ENCODE measurements around the gene GAK.

GAK gene

DNA sequence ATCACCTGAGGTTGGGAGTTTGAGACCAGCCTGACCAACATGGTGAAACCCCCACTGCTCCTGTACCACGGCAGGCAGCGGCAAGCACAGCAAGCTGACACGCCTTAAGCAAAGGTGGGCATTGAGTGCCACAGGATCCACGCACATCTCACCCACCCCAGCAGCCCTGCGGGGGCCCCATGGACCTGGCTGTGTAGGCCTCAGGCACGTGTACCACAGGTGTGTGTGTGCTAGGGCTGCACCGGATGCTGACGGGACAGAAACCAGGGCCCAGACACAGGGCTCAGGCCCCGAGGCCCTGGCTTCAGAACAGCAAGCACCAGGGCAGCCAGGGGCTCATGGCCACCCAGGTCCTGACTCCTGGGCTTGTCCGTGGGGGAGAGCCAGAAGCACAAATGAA, 46.8 kb downstream of the GAK start:
- no peak for DNase-seq

DNA sequence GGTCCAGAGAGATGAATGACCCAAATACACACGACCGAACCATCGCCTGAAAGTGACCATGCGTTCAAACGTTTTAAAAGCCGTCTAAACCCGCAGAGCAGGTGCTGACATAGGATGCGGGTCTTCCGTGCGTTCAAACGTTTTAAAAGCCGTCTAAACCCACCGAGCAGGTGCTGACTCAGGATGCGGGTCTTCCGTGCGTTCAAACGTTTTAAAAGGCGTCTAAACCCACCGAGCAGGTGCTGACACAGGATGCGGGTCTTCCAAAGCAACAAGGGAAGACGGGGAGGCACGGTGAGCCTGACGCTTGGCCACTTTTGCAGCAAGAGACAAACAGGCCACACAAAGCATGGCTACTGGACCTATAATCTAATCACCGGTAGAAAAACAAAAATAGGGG, 47.2 kb downstream of the GAK start:
- DNase-seq, result no peak

DNA sequence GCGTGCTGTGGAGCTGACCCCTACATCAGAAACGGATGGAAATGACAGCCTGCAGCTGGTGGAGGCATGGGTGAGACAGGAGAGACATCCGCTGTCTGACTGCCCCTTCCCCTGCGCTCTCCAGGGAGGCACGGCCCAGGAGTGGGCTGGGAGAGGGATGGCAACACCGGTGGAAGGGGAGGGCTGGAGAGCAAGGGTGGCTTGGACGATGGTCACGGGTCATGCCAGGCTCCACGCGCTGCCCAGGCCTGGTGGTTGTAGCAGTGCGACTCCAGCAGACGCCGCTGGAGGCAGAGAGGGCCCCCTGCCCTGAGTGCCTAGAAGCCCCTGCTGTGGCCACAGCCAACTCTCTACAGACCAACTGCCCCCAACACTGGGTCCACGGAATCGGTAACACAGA, 47.9 kb downstream of the GAK start:
- DNase-seq, result no peak

DNA sequence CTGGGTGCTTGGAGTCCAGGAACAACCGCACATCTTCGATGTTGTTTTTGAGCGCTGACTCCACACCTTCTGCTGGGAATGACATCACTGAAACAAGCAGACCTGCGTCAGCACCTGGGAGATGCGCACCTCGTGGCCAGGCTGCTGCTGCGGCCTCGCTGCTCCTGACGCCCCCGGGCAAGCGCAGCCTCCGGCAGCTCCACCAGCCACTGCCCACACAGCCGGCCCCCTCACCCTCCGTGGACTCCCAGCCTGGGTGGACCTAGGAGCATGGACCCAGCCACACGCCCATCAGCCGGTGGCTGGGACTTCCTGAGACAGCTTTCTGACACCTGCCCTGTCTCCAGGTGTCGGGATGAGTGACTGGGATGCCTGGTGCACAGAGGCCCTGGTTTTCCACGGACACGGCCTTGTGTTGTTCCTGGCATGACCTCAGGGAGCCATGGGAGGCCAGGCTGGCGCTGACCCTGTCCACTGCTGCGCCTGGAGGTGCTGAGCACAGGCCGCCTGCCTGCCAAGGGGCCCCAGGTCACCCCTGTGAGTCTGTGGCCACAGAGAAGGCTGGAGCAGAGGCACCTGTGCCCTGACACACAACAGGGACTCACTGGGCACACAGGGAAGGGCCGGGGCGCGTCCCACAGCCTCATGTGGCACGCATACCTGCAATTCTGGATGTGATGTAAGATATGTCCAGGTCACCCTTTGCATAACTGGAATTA, 48.6 kb downstream of the GAK start:
- no peak for DNase-seq

DNA sequence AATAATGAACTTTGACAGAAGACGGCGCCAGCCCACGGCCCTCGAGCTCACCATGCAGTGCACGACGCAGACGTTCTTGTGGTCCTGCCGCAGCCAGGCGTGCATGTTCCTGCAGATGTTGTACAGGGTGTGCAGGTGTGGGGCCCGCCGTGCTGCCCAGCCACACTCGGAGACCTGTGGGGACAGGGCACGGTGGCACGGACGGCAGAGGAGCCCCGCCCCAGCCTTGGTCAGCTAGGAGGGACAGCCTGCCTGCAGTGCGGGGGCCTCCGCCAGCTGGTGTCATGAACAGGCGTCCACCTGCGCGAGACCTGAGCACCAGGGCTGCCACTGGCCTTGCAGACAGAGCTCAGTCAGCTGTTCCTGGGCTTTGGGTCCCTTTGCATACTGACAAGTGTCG, 49.5 kb downstream of the GAK start:
- DNase-seq, result no peak

DNA sequence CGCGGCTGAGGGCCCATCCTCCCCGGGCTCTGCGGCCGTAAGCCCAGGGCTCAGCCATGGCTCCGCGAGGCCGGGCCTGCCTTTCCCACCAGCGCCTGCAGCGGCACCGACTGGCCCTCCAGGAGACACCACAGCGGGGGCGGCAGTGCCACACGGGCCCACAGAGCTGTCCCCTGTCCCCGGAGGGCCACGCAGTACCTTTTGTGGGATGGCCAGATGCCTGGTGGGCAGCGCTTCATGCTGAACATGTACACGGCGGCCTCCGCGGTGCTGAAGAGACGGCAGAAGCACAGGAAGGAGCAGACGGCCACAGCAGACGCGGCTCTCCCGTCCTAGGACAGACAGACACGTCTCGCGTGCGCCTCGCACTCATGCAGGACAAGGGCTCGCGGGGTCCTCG, 50.4 kb downstream of the GAK start:
- DNase-seq, result no peak

DNA sequence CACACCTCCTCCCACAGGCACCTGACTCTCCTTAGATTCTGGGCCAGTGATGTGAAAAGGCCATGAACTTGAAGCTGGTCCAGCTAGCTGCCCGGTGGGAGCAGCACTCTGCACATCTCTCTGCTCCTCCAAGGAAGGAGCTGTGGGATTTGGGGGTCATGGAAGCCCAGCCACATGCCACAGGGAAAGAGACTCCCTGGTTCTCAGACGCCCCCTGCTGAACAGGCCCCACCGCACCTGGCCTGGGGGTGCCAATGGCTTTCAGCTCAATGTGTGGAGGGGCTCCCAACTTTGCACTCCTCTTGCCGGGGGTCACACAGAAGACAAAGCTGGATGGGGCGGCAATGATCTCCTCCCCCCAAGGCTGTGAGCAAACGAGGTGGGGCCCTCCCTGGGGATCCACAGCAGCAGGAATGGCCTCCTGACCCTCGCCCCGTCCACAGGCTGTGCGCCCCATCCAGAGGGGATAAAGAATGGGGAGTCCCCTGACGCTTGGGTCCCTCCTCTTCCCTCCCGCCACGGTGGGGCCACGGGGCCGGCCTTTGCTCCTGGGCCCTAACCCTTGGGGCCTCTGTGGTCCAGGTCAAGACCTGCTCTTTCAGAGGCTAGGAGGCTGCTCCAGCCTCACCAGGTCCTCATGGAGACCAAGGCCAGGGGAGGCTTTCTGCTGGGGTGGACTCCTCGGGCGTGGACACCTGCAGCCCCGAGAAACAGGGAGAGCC, 51.3 kb downstream of the GAK start:
- DNase-seq, result no peak

DNA sequence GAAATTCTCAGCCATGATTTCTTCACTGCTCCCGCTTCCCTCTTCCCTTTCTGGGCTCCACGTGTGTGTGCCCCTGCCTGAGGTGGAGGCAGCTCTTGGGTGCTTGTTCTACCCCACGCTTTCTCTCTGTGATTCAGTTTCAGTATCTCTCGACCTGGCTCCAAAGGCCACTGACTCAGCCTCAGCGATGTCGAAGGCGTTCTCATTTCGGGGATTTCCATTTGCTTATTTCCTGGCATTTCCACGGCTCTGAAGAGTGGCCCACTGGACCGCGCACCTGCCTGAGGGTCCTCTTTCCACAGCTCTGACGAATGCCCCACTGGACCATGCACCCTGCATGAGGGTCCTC, 52.4 kb downstream of the GAK start:
- DNase-seq, result no peak

DNA sequence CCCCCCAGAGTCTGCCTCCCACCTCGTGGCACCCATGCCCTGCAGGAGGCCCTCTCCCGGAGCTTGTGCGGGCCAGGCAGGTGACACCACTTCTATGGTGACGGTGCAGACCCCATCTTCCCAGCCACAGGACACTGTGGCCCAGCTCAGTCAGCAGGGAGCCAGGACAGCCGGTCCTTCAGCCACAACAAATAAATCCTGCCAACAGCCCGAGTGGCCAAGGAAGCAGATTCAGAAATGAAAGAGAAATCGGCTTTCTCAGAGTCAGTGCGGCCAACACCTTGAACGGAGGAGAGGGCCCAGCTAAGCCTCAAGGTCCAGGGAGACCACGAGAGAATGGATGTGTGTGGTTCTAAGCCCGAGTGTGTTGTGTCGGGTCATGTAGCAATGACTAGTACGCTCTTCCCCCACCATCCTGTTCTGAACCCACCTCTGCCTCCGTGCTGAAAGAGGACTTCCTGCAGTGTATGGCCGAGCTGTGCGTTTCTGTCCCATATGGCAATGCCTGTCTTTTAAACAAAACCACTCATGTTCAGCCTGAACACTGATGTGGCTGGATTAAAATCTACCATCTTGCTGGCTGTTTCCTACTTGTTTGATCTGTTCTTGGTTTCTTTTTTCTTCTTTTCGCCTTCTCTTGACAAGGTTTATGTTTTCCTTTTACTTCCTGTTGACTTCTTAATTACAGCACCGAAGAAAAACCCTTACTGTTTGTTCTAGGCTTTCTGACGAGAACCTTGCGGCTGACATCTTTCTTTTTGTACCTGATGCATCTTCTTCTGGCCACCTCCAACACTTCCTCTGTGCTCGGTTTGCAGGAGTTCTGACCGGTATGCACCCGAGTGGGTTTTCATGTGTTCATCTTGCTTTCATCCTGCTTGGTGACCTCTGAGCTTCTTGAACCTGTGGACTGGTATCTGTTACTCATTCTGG, 53.1 kb downstream of the GAK start:
- no peak for DNase-seq

DNA sequence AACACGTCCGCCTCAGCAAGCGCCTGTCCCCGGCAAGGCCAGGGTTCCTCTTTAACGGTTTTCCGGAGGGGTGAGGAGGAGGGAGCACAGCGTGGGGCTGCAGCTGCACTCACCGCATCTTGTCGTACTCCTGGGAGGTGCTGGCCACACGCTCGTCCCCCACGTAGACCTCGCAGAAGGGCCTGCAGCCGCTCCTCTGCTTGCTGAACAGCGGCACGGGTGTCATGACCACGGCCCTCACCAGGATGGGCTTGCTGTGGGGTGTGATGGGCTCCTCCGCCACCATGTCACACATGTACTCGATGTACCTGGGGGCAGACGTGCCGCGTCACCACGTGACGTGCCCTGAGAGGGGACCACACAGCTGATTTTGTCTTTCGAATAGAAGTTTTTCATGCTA, 54.6 kb downstream of the GAK start:
- DNase-seq, result no peak

DNA sequence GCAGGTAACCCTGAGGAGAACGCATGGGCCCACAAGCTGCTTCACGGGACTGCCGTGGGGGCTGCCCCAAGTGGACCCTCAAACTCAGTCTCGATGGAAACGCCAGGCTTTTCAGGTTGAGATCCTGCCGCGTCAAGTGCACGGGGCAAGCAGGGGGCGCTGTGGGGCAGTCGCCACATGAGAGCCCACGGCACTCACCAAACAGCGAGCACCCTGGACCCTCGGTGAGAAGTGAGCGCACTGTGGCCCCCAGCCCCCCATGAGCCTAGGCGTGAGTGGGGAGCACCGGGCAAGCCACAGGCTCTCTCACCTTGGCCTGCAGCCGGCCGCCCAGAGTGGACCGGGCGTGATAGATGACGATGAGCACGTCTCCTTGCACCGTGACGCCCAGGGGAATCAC, 55.3 kb downstream of the GAK start:
- no peak for DNase-seq

DNA sequence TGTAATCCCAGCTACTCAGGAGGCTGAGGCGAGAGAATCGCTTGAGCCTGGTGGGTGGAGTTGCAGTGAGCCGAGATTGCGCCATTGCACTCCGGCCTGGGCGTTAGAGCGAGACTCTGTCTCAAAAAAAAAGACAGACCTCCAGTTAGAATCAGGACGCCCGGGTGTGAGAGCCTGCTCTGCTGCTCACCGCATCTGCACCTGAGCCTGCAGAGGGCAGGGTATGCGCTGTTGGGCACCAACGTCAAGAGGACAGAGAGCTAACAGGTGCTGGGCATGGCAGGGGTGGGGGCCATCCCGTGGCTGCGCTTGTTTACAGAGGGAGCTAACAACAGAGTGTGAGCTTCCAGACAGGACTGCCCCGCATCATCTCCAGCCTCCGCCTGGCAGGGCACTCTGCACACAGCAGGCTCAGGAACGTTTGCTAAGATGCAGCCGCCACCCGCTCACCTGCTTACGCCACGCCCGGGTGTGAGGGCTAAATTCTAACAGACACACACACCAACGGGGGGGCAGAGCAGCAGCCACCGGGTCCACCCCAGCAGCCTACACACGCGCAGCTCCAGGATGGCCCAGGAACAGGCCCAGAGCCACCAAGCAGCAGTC, 56.2 kb downstream of the GAK start:
- DNase-seq, result no peak

DNA sequence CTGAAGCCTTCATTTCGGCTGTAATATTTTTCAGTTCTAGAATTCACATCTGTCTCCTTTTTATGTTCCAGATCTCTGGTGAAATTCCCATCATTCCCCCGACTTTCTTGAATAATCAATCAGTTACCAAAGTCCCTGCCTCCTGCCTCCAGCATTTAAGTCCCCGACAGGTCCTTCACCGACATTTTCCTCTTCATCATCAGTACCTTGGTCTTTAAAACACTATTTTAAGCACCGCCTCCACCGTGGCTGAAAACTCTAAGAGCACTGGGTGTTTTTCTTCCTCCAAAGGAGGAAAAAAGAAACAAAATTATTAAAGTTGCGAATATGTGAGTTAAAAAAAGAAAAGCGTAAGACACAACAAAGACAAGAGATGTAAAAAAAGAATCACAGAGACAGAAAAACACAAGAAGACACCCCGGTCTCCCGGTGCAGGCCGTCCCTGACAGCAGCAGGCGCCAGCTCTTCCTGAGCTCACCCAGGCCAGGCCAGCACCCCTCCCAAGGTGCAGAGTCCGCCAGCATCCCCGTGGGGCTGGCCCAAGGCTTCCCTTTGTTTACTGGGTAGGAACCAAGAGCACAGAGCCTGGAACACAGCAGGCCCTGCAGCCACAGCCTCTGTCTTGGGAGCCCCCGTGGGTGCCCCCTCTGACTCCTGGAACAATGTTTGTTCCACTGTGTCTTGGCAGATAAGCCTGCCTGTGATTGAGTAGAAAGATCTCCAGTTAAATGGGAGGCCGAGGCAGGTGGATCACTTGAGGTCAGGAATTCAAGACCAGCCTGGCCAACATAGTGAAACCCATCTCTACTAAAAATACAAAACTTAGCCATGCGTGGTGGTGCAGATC, 56.9 kb downstream of the GAK start:
- DNase-seq, result no peak

DNA sequence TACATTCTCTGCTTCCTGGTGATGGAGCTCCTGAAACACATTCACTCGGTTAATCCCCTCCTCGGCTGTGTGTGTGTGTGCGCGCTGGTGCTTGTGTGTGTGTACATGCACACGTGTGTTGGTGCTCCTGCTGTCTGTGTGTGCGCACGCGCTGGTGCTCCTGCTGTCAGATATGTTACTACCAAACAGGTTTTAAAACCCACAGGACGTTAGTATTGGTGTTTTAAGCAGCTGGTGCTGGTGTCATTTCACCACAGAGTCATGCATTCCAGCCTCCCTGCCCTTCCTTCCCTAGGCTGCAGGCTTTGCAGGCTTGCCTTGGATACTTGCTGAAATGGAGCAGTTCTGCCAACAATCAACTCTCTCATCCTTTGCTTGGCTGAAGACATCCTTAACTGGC, 58.1 kb downstream of the GAK start:
- DNase-seq, result no peak

DNA sequence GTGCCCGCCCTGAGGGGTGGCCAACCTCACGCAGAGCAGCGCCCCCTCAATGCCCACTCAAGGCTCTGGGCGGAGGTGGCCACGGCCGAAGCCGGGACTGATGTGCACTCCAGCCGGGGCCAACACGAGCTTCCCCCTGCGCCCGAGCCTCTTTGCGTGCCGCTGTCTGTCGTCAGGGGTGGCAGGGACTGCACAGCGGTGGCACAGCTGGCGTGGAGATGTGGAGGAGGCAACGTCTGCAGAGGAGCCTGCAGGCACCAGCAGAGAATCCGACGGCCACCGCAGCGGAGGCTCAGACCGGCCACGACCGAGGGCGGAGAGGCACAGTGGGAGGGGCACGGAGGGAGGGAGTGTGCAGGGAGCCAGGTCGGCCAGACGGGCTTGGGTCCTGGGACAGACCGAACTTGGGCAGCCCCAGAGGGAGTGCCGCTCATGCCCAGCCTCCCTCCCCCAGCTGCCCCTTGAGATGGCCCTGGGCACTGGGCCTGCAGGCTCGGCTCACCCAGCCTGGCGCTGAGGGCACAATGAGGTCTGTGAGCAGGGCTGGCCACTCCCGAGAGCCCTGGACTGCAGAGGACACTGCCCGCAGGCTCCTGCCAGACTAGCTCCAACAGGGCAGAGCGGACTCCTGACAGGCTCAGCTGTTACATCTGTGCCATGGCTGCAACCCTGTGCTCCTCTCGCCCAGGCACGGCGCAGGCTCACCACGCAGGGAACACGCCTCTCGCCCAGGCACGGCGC, 59.7 kb downstream of the GAK start:
- no peak for DNase-seq

DNA sequence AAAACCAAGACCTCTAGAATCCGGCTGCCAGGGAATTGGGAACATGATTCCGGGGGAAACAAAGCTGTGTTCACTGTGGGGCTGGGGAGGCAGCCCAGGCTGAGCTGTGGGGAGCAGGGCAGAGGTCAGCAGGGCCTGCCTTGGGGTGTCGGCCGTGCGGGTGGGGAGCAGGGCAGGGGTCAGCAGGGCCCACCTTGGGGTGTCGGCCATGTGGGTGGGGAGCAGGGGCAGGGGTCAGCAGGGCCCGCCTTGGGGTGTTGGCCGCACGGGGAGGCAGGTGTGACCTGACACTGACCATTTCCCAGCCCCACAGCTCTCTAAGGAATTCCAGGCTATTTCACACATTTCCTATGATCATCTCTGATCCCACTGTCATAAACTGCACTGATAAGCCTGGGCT, 60.6 kb downstream of the GAK start:
- no peak for DNase-seq

DNA sequence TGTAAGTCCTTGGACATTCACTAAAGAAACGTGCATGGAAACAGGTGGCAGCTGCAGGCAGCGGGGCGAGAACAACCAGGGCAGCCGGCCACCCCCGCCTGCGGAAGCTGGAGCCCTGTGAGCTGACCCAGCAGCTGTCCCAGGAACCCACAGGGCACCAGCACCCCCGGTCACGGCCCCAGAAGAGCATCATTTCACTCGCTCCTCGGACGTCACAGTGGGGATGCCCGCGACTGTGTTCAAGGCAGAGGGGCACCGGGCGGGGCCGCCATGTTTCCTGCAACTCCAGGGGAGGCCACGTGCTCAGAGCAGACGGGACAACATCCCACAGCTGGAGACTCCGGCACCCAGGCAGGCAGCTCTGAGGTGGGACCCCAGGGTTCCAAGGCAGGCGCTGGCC, 61.2 kb downstream of the GAK start:
- DNase-seq, result no peak

DNA sequence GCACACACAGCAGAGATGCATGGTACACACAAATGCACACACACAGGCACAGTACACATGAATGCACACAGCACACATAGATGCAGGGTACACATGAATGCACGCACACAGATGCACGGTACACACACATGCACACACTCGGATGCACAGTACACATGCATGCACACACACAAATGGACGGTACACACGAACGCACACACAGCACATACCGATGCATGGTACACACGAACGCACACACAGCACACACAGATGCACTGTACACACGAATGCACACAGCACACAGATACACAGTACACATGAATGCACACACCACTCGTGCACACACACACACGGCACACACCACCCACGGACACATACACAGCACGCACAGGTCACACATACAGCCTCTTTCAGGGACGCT, 62.3 kb downstream of the GAK start:
- no peak for DNase-seq

DNA sequence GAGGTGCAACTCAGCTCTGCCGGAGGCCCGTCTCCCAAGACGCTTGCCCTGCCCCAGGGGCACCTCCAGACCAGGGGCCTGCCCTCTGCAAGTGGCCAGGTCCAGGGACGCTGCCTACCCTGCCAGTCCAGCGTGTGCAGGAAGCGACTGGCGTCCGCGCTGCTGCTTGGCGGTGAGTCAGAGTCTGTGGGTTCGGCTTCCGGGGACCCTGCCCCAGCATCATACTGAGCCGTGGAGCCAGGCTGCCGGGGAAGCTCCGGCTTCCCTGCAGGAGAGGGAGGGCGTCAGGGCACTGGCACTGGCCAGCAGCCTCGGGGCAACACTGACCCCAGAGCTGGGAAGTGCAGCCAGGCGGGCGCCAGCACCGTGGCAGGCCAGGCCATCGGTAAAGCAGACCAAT, 63.7 kb downstream of the GAK start:
- no peak for DNase-seq

DNA sequence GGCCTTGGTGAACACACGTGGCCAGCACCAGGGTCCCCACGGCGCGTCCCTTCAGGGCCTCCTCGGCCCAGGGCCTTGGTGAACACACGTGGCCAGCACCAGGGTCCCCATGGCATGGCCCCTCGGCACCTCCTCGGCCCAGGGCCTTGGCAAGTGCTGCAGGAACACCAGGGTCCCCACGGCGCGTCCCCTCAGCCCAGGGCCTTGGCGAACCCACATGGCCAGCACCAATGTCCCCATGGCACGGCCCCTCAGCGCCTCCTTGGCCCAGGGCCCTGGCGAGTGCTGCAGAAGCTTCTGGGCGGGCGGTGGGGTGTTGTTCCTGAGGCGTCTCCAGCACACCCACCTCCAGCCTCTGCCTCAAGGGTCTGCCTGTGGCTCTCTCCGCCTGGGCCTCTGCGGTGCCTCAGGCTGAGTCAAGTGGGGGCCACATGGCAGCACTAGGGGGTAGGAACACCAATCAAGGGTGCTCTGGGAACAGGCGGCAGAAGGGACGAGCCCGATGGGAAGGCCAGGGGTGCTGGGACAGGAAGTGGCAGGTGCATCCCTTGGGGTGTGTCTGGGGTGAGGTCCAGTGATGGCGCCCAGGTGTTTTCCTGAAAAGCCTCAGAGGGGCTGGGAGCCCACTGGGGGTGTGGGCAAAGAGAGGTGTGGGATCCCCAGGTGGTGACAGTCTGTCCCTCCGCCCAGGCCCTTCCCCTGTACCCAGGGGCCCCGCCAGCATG, 64.4 kb downstream of the GAK start:
- DNase-seq, result no peak

DNA sequence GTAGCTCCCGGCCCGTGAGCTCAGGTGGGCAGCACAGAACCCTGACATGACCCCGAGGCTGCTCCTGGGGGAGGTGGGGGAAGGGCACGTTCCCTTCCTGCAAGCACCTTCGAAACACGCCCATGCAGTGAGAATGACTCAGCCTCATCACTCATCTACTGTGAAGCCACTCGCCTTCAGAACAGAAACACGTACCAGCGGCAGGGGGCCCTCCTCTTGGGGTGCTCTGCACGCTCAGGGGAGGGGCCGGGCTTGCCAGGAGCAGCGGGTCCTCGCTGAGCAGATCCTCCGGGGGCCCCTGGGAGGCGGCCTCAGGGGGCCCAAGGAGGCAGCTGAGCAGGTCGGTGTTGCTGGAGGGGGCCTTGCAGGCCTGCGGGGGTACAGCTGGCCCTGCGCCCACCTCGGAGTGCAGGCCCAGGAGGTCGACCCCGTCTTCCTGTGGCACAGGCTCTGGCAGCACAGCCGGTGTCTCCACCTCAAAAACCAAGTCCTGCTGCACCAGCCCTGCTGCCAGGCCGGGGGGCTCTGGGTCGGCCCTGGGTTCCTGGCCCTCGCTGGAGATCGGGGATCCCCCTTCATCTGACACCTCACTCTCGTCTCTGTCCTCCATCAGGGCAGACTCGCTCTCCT, 65.2 kb downstream of the GAK start:
- no peak for DNase-seq

Measured in NCI-H774 (cell line).